A673 (cell line): ENCODE results near the gene PYGB.

Source experiments
- EZH2 ChIP-seq: fragments of 200-600 bp; sonication (generic); IDR thresholded peaks from 2 replicates; pipeline ENCODE4 v1.6.1; 2017; ENCODE audit warnings: borderline replicate concordance, low read depth, mild to moderate bottlenecking, mixed read lengths, antibody characterized with exemption, low read length; ENCODE audit not compliant: poor library complexity, severe bottlenecking
- TF ChIP-seq, protein P1 (sequence below): fragments of 300-800, 200-600 bp; sonication (generic); conservative IDR thresholded peaks from 2 replicates; pipeline ENCODE4 v1.5.1; 2017; ENCODE audit warnings: low read depth, mild to moderate bottlenecking, antibody characterized with exemption, low read length, moderate library complexity, mixed read lengths

GRCh38 chr20:25299806-25300205 is 51.9 kb downstream of the PYGB start:
- TF ChIP-seq, protein P1, sequence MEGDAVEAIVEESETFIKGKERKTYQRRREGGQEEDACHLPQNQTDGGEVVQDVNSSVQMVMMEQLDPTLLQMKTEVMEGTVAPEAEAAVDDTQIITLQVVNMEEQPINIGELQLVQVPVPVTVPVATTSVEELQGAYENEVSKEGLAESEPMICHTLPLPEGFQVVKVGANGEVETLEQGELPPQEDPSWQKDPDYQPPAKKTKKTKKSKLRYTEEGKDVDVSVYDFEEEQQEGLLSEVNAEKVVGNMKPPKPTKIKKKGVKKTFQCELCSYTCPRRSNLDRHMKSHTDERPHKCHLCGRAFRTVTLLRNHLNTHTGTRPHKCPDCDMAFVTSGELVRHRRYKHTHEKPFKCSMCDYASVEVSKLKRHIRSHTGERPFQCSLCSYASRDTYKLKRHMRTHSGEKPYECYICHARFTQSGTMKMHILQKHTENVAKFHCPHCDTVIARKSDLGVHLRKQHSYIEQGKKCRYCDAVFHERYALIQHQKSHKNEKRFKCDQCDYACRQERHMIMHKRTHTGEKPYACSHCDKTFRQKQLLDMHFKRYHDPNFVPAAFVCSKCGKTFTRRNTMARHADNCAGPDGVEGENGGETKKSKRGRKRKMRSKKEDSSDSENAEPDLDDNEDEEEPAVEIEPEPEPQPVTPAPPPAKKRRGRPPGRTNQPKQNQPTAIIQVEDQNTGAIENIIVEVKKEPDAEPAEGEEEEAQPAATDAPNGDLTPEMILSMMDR = no peak
- no peak for TF ChIP-seq EZH2
